Tongue (tissue), 2 donors: ENCODE measurements around the gene TENT4A. TPM values are rescaled to one million over a fixed set of nuclear protein-coding genes. Genes with fewer than 3 reads are reported as not detected.

ENCODE experiments used
- DNase-seq: peaks from one replicate; pipeline ENCODE4 v3.0.0-alpha.2; 2015
- total RNA-seq: library from RNA; depleted of rRNA; stranded (reverse); fragments of >200 nt; gene quantifications from one replicate; pipeline ENCODE4 v1.2.3, GENCODE V29; 2014

Gene TENT4A
- total RNA-seq, 1 donor from 2014 or later: 21.2 TPM

DNA sequence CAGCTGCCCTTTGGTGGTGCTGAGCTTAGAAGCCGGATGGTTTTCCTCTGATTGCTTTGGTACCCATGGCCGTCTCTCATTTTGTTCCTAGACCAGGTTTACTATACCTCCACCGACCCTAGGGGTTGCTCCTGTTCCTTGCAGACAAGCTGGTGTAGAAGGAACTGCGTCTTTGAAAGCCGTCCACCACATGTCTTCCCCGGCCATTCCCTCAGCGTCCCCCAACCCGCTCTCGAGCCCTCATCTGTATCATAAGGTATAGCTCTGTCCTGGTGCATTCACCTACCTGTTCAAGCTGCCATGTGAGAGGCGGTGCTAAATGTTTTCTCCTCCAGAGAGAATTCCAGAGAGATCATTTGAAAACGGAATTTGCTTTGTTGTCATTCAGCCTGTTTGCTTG is 39.5 kb downstream of the TENT4A start:
- DNase-seq: no peak

- no peak for DNase-seq
Observed at GRCh38 chr5:6753851-6754250, 40.6 kb downstream of the TENT4A start.

GRCh38 chr5:6754766-6755165 is 41.5 kb downstream of the TENT4A start:
- no peak for DNase-seq

GRCh38 chr5:6755519-6755918 is 42.3 kb downstream of the TENT4A start:
- DNase-seq: no peak

- DNase-seq: no peak
Observed at GRCh38 chr5:6755941-6756340, 42.7 kb downstream of the TENT4A start.

- DNase-seq: no peak
Observed at GRCh38 chr5:6757414-6757969, 44.3 kb downstream of the TENT4A start.

- no peak for DNase-seq
Observed at GRCh38 chr5:6758236-6758635, 45.0 kb downstream of the TENT4A start.

DNA sequence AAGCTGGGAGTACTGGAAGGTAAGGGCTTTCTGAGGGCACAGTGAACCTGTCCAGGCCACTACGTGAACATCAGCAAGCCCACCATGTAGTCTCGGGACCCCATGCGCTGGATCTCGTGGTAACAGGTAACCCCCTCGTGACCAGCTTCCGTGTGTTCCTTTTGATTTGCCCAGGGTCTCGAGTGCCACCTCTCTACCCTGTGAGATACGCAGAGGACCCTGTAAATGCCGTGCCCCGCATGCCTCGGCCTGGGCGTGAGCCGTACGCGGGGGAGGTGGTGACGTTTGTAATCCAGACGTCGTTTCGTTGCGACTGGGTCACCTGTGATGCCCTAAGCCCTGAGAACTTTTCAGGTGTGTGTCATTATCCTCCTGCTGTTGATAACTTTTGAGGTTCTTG is 45.5 kb downstream of the TENT4A start:
- DNase-seq: no peak

GRCh38 chr5:6759401-6759800 is 46.2 kb downstream of the TENT4A start:
- no peak for DNase-seq

- DNase-seq: no peak
Observed at GRCh38 chr5:6759983-6760382, 46.8 kb downstream of the TENT4A start.

GRCh38 chr5:6760686-6761085 is 47.5 kb downstream of the TENT4A start:
- no peak for DNase-seq

GRCh38 chr5:6761333-6761732 is 48.1 kb downstream of the TENT4A start:
- DNase-seq: no peak

DNA sequence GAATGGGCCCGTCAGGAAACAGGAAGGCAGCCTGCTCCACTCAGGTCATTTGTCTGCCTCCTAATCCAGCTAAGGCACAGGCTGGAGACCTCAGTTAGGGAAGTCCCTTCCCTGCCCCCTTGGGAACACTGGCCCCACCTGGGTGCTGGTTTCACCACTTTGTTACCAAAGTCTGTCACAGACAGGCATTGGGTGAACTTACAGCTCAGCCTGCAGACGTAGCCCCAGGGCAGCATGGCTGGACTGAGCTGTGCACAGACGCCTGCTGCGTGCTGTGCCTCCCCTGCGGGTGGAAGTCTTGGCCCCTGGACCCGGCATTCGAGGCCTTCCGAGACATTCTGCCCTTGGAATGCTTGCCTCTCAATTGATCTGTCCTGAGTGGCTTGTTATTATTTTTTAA is 48.9 kb downstream of the TENT4A start:
- no peak for DNase-seq

- DNase-seq: no peak
Observed at GRCh38 chr5:6762697-6763096, 49.5 kb downstream of the TENT4A start.

DNA sequence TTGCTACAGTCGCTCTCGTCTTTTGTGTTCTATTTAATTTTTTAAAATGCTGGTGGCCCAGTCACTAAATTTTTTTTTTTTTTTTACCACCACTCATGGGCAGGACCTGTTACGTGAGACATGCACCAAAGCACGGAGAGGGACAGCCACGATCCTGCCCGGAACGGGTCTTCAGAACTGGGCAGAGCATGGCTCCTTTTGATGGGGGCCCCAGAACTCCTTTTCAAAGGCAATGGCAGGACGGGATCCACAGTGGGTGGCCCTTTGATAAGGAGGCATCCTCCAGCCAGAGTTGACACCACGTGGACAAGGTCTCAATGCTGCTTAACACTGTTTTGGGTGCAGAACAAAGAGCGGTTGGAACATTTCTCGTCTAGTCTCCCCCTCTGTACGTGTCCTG is 50.0 kb downstream of the TENT4A start:
- DNase-seq: no peak

- DNase-seq: peak; percentile 75
Observed at GRCh38 chr5:6765612-6766525, 52.6 kb downstream of the TENT4A start.

DNA sequence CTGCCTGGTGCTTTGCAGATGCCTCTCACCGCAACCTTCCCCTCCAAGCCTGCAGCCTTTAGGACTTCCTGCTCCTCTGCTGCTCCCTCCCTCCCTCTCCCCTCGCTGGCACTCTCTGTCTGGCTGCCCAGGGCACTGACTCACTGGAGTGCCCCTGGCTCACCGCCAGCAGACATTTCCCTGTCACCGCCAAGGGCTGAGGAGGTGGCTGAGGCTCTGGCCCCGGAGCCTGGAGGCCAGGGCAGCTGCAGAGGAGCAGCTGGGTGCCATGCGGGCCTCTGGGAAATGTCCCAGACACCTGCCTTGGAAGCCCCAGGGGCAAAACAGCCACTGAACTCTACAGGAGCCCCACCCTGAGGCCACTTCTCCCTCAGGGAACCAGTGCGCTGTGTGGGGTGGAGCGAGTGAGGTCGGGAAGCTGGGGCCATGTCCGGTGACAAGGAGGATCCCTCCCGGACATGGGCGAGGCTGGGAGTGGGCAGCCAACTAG is 53.4 kb downstream of the TENT4A start:
- DNase-seq: peak; percentile 88

GRCh38 chr5:6767481-6768063 is 54.3 kb downstream of the TENT4A start:
- no peak for DNase-seq

- no peak for DNase-seq
Observed at GRCh38 chr5:6768590-6769230, 55.5 kb downstream of the TENT4A start.

- DNase-seq: no peak
Observed at GRCh38 chr5:6770826-6771607, 57.8 kb downstream of the TENT4A start.

DNA sequence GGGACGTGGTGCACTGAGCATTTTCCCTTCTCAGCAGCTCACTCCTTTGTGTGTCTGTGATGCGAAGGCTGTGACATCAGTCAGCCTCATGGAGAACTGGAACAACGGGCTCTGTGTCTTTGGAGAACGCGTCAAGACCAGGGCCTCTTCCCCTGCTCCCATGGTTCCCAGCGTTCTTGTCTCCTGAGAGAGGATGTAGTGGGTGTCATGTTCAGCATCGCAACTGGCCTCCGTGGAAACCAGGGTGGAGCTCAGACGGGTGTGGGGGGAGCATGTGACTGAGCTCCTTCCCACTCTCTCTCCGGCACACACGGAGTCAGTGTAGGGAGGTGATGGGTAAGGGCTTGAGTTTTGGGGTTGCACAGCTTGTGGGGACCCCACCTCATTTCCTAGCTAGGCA is 59.7 kb downstream of the TENT4A start:
- DNase-seq: no peak
